GM19099 (cell line): ENCODE measurements around the gene SLC2A6.

Experiments
- POLR2A ChIP-seq: IDR thresholded peaks from 3 replicates; pipeline ENCODE4 v1.6.1; 2011; ENCODE audit warnings: low read depth; ENCODE audit not compliant: insufficient read length; ENCODE audit errors: extremely low read depth

SLC2A6 gene

DNA sequence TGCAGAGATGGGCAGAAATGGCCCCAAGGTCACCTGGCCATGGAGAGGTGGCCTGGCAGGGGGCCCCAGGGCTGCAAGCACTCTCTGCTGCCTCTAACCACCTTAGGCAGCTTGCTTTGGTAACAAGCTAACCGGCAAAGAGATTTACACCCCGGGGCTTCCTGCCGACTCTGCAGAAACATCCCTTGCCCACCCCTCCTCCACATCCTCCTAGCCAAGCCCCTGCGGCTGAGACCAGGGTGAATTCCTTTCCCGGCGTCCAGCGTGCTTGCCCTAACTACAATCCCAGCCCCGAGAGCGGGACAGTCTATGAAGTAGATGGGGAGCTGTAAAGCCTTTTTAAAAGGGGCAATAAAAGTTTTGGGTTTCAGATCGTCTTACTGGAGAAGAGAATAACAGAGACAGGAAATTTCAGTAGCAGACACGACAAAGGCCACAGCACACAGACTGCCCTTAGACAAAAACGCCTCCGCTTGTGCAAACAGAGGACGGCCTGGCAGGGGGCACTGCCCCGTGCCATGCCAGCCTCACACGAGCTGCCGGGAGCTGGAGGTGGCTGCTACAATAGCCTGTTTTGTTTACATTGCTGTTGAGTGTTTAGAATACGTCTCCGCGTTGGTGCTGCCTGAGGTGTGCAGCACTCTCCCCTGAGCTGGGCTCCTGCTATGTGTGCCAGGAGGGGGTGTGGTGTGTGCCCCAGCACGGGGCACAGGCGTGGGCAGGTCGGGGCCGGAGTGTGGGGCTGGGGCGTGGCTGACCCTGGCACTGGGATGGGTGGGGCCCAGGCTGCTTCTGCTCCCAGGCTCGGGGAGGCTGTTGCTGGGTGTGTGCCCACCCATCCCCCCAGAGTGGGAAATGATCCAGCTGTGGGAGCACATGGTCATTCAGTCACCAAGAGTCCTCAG lies 30.5 kb upstream of the SLC2A6 start:
- TF ChIP-seq POLR2A: no peak

DNA sequence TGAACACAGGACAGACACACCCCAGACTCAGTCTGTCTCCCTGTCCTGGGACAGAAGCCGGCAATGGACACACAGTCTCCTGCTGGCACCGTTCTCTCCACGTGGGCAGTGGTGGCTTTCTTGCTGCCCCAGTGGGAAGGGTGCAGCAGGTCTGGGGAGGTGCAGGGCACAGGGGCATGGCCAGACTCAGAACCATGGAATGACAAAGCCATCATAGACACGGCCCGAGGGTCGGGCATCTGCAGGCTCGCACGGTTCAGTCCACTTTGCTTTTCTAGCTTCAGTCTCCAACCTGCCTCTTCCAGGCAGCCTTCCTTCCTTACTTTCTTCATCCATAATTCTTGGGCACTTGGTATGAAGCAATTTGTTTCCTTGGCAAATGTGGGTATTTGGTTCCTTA lies 29.1 kb upstream of the SLC2A6 start:
- TF ChIP-seq POLR2A: no peak

DNA sequence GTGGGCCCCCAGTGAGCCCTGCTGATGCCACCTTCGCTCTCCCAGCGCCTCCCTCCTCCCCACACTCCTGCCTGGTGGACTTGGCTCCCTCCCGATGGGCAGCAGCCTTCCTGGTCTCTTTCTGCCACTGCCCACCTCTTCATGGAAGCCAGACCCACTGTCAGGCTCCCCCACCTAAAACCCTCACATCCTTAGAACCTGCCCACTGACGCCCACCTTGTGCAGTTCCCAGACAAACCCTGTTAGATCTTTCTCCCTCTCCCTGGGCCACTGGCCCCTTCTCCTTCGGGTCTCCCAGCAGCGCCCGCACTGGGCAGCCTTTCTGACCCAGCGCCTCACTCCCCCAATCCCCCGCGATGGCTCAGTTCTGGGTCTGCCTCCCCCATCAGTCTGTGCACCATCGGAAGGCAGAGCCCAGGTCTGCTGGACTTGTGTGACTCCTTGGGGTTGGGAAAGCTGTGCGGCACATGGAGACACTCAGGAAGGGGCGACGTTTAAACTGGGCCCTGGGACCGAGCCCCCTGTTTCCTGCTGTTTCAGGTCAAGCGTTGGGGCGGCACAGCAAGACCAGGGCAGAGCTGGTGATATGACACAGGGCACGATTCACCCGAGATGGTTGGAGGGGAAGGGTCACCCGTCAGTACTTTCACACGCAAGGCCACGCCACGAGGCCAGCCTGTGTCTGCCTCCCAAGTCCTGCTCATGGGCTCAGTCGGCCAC lies 28.5 kb upstream of the SLC2A6 start:
- no peak for TF ChIP-seq POLR2A

DNA sequence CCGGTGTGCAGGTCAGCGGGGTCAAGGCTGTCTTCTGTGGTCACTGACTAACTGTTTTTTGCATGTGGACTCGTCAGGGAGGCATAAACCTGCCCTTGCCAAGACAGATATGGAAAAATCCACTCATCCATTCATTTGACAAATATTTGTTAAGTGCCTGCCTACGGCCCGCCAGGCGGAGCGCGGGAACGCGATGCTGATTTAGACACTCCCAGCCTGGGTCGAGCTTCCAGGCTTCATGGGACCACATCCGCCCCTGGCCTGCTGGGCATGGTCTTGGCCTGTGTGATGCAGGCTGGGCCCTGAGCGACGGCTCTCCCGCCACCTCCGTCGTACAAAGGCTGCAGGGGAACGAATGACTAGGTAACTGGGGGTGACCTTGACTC lies 27.7 kb upstream of the SLC2A6 start:
- no peak for TF ChIP-seq POLR2A

DNA sequence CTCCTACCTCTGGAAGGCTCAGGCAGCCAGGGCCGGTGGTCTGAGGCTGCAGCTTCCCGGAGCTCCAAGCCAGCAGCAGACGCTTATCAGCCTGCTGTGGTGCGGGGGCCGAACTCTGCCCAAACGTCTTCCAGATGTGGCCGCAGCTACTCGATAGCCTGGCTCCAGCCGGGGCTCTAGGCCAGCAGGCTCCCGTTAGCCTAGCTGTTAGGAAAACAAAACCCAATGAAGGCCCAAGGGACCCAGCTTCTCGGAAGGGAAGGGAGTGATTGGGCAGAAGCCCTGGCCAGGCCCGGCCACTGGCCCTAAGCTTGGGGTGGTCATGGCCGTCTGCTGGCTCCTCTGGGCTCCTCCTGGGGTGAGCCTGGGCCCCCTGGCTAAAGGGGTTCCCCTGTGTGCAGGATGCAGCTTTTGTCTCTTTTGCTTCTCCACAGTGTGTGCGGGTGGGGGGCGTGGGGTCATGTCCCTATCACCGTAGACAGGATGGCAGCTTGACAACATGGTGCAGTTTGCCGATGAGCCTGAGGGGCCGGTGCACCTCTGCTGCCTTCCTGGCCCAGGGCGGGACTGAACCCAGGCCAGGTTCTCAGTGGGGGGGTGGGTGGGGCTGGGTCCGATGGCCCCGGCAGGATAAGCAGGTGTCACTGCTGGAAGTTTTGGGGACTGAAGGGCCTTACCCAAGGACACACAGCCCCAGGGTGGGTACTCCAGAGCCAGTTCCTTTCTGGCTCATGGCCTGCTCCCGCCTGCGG lies 27.2 kb upstream of the SLC2A6 start:
- TF ChIP-seq POLR2A: no peak

DNA sequence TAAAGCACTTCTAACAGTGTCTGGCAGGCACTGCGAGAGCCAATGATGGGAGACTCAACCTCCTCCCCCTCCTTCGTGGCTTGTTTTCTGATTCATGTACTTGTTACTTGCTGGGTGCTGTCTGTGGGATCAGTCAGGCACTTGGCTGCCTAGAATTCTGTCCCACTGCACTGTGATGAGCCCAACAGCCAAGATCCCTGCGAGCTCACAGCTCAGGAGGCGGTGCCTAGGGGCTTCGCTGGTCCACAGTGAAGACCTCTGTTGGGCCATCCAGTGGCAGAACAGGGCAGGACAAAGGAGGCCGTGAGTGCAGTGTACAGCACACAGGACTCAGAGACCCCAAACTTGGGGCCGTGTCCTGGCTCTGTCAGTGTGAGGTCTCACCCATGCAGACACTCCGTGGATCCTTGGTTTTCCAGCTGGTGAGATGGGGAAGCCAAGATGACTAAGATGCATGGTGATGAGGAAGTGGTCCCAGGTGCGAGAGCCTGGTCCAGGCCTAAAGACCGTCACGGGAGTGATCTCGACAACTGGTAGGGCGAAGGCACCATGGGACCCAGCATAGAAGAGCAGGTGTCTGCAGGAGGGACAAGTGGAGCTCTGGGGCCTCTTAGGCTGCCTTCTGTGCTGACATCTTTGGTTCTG lies 26.4 kb upstream of the SLC2A6 start:
- TF ChIP-seq POLR2A: no peak

DNA sequence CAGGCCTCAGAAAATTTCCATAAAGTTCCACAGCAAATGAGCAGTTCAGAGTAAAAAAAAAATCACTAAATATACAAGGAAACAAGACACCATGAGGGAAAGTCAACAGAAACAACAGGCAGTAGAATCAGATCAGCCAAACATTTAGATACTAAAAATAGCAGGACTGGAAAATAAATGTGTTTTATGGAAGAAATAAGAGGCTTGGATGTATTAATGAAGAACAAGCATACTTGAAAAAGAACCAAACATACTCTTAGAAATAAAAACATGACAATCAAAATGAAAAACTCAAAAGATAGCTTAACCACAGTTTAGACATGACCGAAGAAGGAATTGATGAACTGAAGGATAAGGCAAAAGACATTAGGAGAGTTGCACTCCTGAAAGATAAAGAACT lies 23.2 kb upstream of the SLC2A6 start:
- no peak for TF ChIP-seq POLR2A

DNA sequence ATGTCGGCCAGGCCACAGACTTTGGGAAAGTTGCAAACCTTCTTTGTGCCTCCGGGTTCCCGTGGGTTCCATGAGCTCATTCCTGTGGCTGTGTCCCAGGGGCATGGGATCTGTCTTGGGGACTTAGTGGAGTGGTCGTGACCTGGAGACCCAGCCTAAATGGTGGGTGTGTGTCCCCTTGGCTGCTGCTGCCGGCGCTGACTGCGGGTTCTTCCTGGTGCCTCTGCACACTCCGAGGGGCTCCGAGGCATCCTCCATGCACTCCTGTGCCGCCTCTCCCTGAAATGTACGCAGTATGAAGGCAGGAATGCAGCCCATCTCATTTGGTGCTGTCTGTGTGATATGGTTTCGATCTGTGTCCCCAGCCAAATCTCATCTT lies 21.0 kb upstream of the SLC2A6 start:
- TF ChIP-seq POLR2A: no peak

DNA sequence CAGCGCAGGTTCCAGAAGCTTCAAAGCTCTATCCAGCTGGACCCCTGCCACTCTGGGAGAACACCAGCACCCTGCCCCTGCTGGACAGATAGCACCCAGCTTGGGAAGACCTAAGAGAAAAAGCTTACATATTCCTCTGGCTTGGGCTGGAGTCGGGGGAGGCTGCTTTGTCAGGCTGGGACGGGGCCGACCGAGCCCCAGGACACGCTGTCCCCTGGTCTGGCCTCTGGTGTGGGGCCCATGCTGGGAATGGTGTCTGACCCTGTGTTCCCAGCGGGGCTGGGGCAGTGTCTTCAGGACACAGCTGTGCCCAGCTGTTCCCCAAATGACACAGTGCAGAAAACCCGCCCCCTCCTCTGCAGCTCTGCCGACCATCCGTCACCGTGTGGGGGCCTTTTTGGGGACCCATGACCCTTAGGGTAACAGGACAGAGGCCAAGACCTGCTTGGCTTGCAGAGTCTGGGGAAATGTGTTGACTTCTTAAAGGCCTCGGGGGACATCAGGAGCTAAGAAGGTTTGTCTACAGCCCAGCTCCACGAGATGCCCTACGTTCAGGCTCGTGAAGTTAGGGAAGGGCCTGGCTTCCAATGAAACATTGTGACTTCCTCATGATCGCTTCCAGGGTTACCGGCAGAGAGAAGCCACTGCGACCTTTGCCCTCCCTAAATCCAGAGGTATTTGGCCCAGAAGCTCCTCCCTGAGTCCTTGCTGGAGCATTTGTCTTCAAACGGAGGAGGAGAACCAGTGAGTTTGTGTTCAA lies 20.4 kb upstream of the SLC2A6 start:
- TF ChIP-seq POLR2A: no peak

DNA sequence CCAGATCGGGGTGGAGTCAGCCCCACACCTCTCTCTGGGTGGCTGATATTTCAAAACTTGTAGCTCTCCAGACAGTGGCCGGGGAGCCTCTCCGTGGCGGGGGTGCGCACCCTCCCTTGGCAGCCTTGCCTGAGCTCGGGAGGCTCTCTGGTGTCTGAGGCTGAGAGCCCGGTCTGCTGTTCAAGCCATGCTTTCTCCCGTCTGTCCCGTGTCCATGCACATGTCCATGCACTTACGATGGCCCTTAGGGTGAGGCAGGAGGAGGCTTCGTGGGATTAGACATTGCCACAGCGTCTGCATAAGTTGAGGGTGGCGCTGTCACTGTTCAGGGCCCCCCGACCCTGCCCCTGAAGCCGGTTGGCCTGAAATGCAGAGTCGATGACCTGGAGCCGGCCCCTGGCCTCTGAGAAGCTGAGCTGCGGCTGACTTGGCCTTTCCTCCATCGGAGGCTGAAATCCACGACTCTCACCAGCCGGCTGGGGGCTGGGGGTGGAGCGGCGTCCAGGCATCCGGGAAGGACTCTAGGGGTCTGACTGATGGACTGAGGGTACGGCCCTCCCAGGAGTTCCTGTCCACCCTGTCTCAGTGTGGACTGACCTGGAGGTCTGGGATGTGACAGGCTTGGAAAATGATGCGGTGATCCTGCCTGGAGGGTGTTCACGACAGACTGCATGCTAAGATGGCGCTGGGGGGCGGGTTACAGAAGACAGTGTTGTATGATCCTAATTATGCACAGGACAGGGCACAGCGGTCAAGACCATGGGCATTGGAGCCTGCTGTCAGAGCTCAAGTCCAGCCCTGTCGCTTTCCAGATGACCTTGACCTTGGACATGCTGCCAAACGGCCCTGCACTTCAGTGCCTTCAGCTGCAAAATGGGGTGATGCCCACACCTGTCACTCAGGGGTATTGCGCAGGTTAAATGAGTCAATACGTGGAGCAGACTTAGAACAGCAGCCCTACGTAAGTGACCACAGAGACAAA lies 18.3 kb upstream of the SLC2A6 start:
- TF ChIP-seq POLR2A: no peak

DNA sequence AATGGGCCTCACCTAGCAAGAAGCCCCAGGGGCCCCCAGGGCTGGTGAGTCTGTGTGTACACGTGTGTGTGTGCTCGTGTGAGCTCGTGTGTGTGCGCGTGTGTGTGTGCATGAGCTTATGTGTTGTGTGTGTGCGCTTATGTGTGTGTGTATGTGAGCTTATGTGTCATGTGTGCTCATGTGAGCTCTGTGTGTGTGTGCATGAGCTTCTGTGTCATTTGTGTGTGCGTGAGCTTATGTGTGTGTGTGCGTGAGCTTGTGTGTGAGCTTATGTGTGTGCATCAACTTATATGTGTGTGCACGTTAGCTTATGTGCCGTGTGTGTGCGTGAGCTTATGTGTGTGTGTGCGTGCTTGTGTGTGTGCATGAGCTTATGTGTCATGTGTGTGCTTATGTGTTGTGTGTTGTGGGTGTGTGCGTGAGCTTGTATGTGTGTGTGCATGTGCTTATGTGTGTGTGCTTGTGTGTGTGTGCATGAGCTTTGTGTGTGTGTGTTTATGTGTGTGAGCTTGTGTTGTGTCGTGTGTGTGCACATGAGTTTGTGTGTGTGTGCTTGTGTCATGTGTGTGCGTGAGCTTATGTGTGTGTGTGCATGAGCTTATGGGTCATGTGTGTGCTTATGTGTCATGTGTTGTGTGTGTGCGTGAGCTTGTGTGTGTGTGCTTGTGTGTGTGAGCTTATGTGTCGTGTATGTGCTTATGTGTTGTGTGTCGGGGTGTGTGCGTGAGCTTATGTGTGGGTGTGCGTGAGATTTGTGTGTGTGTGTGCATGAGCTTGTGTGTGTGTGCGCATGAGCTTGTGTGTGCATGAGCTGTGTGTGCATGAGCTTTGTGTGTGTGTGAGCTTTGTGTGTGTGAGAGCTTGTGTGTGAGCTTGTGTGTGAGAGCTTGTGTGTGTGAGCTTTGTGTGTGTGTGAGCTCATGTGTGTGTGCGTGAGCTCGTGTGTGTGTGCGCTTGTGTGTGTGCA lies 16.7 kb upstream of the SLC2A6 start:
- TF ChIP-seq POLR2A: no peak
